IMR-90 (cell line): ENCODE results near the gene FNBP1.

ENCODE experiments used
- BHLHE40 ChIP-seq: fragments of 150-350 bp; IDR thresholded peaks from 2 replicates; pipeline ENCODE4 v1.6.1; 2016; ENCODE audit warnings: mild to moderate bottlenecking, low read depth, low read length
- CEBPB ChIP-seq: IDR thresholded peaks from 2 replicates; pipeline ENCODE4 v1.6.1; 2012; ENCODE audit warnings: low read depth, low read length, improper control_type of control experiment
- CTCF ChIP-seq: conservative IDR thresholded peaks from 2 replicates; pipeline ENCODE4 v1.5.1; 2012; ENCODE audit warnings: mild to moderate bottlenecking, low read depth, low read length, improper control_type of control experiment
- MAZ ChIP-seq: IDR thresholded peaks from 2 replicates; pipeline ENCODE4 v1.6.1; 2012; ENCODE audit warnings: low read depth, mild to moderate bottlenecking, low read length, improper control_type of control experiment, moderate library complexity, borderline replicate concordance
- MXI1 ChIP-seq: IDR thresholded peaks from 2 replicates; pipeline ENCODE4 v1.6.1; 2012; ENCODE audit warnings: low read depth, mild to moderate bottlenecking, low read length, moderate library complexity, borderline replicate concordance
- NFE2L2 ChIP-seq: fragments of 150-350 bp; IDR thresholded peaks from 2 replicates; pipeline ENCODE4 v1.6.1; 2016; ENCODE audit warnings: low read depth, mild to moderate bottlenecking, low read length
- POLR2A ChIP-seq: IDR thresholded peaks from 2 replicates; pipeline ENCODE4 v1.6.1; 2012; ENCODE audit warnings: mild to moderate bottlenecking, low read depth, low read length
- RFX5 ChIP-seq: IDR thresholded peaks from 2 replicates; pipeline ENCODE4 v1.8.0; 2012; ENCODE audit warnings: low read depth, mild to moderate bottlenecking, low read length, moderate library complexity
- SMC3 ChIP-seq: fragments of 150-350 bp; IDR thresholded peaks from 2 replicates; pipeline ENCODE4 v1.6.1; 2016; ENCODE audit warnings: low read depth, mild to moderate bottlenecking, antibody characterized with exemption, low read length, moderate library complexity
- USF2 ChIP-seq: fragments of 150-350 bp; IDR thresholded peaks from 2 replicates; pipeline ENCODE4 v1.6.1; 2017; ENCODE audit warnings: mild to moderate bottlenecking, antibody characterized with exemption, low read length, low read depth

- TF ChIP-seq CTCF (no peak), POLR2A (no peak), SMC3 (no peak), MAZ (no peak), USF2 (no peak), CEBPB (no peak), RFX5 (no peak), NFE2L2 (no peak), MXI1 (no peak), BHLHE40 (no peak)
Measured at GRCh38 chr9:130024597-130024994, 18.4 kb downstream of the FNBP1 start.
